HL-60 (cell line): ENCODE measurements around the gene CCDC158.

Experiments used
- DNase-seq, 2 experiments: peaks; one replicate each; pipeline ENCODE4 v3.0.0-alpha.2; 2010 to 2020; ENCODE audit warnings: low read depth in 1 of 2, low spot score in 1 of 2
- H3K27ac ChIP-seq: fragments of 250-450 bp; sonication (Bioruptor Pico); replicated peaks from 2 replicates; pipeline ENCODE4 v1.5.1; 2020; ENCODE audit warnings: mild to moderate bottlenecking, moderate library complexity
- H3K27me3 ChIP-seq: fragments of 250-450 bp; sonication (Bioruptor Pico); 2 replicates; pipeline ENCODE4 v1.5.1; 2021; ENCODE audit warnings: mild to moderate bottlenecking, moderate library complexity; ENCODE audit not compliant: insufficient read depth, poor library complexity, severe bottlenecking
- H3K4me3 ChIP-seq: replicated peaks from 2 replicates; pipeline ENCODE4 v1.5.1; 2011; ENCODE audit warnings: mild to moderate bottlenecking, control low read depth, low read length; ENCODE audit not compliant: insufficient read depth
- CTCF ChIP-seq: IDR thresholded peaks from one replicate; pipeline ENCODE4 v1.5.1; 2011; ENCODE audit warnings: low read length, control low read depth, inconsistent platforms; ENCODE audit not compliant: insufficient read depth
- GABPA ChIP-seq: IDR thresholded peaks from 2 replicates; pipeline ENCODE4 v1.6.1; 2012; ENCODE audit warnings: low read depth
- POLR2AphosphoS5 ChIP-seq: IDR thresholded peaks from 2 replicates; pipeline ENCODE4 v1.6.1; 2012; ENCODE audit warnings: low read depth
- REST ChIP-seq: IDR thresholded peaks from 2 replicates; pipeline ENCODE4 v1.6.1; 2012; ENCODE audit warnings: low read depth; ENCODE audit not compliant: insufficient replicate concordance
- SPI1 ChIP-seq: IDR thresholded peaks from 2 replicates; pipeline ENCODE4 v1.6.1; 2012; ENCODE audit warnings: low read depth, mild to moderate bottlenecking, borderline replicate concordance

CCDC158 gene

GRCh38 chr4:76279462-76279861, 141.5 kb downstream of the CCDC158 start:
- Histone ChIP-seq H3K27me3 (no peaks in the 10 kb centered on the region), H3K4me3 (no peak overlapping the region), H3K27ac (no peak overlapping the region)
- DNase-seq: no peak
- TF ChIP-seq GABPA (no peak), POLR2AphosphoS5 (no peak), SPI1 (no peak), REST (no peak)

- peak; percentile 24 to 69 for DNase-seq
- TF ChIP-seq CTCF: no peak
- no peak for TF ChIP-seq REST
- no peak for TF ChIP-seq GABPA
- TF ChIP-seq POLR2AphosphoS5: 0 out of 2 replicates have a peak, but pooled peaks have one; percentile 22
- peak; percentile 37; the same call in 1 of the 2 replicates for TF ChIP-seq SPI1
- peak overlapping the region; percentile 41 for H3K27ac ChIP-seq
These were observed 142.4 kb downstream of the CCDC158 start for GRCh38 chr4:76278583-76278982.

DNA sequence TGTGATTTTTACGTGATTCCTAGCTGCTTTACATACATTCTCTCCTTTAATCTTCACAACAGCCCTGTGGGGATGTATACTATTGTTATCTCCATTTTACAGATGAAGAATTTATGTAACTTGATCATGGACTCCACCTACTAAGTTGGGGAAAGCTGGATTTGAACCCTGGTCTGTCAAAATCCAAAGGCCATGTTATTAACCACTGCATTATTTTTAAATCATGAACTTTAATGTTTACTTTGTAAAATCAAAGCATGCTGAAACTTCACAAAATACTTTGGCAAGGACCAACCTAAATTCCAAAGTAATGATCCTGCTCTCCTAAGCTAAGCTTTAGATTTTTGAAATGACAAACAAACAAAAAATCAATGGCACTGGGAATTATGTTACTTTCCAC, 143.3 kb downstream of the CCDC158 start:
- Histone ChIP-seq H3K27ac (peak overlapping the region; percentile 41; the same call in 1 of the 2 replicates), H3K4me3 (no peak overlapping the region), H3K27me3 (no peaks in the 10 kb centered on the region)
- no peak for TF ChIP-seq POLR2AphosphoS5
- no peak for TF ChIP-seq CTCF
- no peak for TF ChIP-seq SPI1
- no peak for TF ChIP-seq GABPA
- no peak for TF ChIP-seq REST
- no peak for DNase-seq

More at GRCh38 chr4:76278583-76278982, 142.4 kb downstream of the CCDC158 start:
- Histone ChIP-seq H3K4me3 (no peak overlapping the region), H3K27me3 (no peaks in the 10 kb centered on the region)

GRCh38 chr4:76276813-76277212, 144.1 kb downstream of the CCDC158 start:
- peak in 1 of 2 experiments; percentile 59 for DNase-seq

More at GRCh38 chr4:76276813-76277212, 144.1 kb downstream of the CCDC158 start:
- Histone ChIP-seq H3K27ac (no peak overlapping the region), H3K4me3 (no peak overlapping the region), H3K27me3 (no peaks in the 10 kb centered on the region)
- TF ChIP-seq REST (no peak), CTCF (no peak), POLR2AphosphoS5 (peak; percentile 61; the same call in 1 of the 2 replicates)
